GM11168 (cell line): Measurements from ENCODE around the gene SMAD6.

ENCODE experiments used
- in situ Hi-C: fragments of 300-500 bp; cut with MboI; formaldehyde crosslinking; loops from one replicate; pipeline ENCODE4 v1.12.0; 2022; ENCODE audit warnings: low sequenced_read_pairs; ENCODE audit not compliant: unreplicated experiment

The SMAD6 gene

DNA sequence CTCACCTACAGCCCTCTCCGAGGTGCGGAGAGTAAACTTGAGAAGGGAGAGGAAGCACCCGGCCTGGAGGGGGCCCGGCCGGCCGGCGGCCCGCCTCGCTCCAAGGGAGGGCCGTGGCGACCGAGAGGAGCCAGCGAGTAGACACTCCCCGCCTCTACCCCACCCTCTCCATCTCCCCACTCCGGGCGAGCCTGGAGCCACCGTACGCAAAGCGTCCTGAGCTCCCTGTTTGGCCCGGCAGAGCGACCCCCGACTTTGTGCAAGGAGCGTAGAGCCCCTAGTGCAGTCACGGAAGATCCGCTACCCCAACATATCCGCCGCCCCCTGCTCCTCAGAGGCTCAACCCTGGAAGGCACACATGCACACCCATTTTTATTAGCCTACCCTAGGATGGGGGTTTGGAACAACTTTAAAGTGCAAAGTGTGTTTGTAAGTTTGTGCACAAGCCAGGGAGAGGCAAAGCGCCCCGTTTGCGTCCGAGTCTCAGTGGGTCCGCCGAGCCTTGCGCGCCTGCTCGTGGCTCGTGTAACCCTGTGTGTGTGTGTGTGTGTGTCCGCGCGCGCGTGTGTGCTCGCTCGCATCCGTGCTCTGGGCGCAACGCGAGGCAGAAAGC lies 508 bp upstream of the SMAD6 start:
- in situ Hi-C loops, result no loop called here

GRCh38 chr15:66702787-66703539 lies 927 bp downstream of the SMAD6 start:
- in situ Hi-C loops, result no loop called here

DNA sequence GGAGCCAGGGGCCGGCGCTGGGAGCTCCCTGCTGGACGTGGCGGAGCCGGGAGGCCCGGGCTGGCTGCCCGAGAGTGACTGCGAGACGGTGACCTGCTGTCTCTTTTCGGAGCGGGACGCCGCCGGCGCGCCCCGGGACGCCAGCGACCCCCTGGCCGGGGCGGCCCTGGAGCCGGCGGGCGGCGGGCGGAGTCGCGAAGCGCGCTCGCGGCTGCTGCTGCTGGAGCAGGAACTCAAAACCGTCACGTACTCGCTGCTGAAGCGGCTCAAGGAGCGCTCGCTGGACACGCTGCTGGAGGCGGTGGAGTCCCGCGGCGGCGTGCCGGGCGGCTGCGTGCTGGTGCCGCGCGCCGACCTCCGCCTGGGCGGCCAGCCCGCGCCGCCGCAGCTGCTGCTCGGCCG lies 1.5 kb downstream of the SMAD6 start:
- in situ Hi-C loops, result no loop called here

GRCh38 chr15:66704019-66704802 lies 2.2 kb downstream of the SMAD6 start:
- in situ Hi-C loops, result no loop called here

DNA sequence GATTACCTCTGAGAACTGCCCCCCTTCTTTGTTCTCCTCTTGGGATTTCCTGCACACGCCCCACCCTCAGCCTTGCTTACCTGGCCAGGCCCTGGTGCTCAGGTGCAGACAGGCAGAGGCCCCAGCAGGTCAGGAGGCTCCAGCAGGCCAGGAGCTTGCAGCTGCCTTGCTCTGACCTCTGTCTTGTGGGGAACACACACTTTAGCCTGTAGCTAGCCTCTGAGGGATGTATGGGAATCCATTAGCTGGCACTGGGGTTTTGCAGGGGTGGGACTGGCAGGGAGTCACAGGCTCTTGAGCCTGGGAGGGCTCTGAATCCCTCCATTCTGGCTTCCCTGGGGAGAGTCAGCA lies 2.7 kb downstream of the SMAD6 start:
- in situ Hi-C loops, result no loop called here

DNA sequence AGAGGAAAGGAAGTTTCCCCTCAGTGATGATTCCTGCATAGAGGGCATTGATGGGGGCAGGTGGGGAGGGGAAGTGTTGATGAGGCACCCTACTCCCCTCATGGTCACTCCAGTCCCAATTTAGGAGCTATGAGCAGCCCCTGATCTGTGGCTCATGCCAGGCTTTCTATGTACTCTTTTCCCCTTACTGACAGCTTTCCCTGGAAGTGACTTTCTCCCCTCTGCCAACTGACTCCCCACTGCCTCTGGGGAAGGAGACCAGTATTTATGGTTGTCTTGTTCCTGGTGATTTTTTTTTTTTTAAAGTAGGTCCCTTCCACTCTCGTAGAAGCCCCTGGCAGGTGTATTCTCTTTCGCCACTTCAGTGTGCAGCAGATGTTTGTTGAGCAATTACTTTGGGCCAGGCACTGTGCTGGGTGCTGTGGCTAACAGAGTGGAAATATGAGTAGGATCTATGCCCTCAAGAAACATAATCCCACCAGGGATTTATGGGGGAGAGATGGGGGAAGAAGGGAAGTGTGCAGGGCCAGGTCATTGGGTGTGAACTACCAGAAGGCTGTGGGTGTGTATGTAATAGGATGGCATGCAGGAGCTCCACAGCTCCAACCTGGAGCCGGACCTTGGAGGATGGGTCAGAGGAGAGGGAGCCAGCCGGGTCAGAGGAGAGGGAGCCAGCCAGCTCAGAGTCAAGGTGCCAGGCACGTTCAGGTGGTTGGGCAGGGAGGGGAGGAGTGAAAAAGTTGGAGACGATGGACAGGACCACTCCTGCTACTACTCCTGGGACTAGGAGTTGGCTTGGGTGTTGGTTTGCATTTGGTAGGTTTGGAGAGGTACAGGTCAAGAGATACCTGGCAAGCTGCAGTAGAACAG lies 3.5 kb downstream of the SMAD6 start:
- in situ Hi-C loops, result no loop called here

GRCh38 chr15:66706225-66706732 lies 4.2 kb downstream of the SMAD6 start:
- in situ Hi-C loops, result no loop called here

DNA sequence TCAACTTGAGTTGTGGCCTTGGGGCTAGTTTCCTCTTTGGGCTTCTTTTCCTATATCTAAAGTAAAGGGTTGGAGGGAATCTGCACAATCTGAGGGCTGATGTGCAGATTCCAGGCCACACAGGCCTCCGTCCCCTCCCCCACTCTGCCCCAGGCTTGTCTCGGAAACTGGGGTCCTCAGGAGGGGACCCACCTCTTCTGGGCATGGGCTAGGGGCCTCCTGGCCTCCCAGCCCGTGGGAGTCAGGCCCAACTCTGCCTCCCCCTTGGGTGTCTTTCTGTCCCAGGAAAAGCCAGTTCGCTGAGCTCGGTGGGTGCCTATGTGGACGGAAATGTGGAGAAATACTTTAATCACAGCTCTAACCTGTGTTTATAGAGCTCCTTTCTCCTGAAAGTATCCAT lies 4.8 kb downstream of the SMAD6 start:
- in situ Hi-C loops, result no loop called here

DNA sequence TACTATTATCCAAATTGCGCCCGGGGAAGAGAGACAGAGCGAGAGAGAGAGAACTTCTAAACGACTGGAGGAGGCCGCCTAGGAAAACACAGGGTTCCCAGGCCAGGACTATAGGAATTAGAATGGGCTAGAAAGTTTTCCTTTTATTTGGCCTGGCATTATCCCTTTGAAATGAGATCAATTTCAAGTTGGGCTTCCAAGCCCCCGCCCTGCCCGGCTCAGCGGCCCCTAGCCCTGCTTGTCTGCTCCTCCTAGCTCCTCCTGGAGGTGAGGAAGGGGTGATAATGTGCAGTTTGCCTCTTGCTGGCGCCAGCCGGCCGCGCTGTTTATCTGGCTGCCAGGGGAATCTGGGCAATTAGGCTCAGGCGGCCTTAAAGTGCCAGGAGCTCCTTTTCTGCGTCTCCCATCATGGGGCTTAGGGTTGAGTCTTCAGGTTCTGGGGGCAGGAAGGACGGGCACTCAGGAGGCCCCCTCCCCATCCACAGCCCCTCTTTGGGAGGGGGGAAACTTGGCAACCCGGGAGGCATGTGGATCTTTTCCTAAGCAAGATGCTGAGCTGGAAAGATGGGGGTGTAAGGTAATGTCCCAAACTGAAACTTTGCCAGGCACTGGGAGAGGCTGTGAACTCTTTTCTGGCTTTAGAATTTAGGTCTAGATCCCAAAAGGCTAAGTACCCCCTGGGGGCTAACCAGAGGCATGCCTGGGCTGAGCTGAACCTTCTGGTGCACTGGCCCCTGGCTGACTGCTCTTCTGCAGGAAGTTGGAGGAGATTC lies 5.5 kb downstream of the SMAD6 start:
- in situ Hi-C loops, result no loop called here

- in situ Hi-C loops, result no loop called here
Observed at GRCh38 chr15:66708389-66708788, 6.4 kb downstream of the SMAD6 start.

GRCh38 chr15:66709884-66710283 lies 7.8 kb downstream of the SMAD6 start:
- in situ Hi-C loops, result no loop called here

GRCh38 chr15:66711260-66711659 lies 9.2 kb downstream of the SMAD6 start:
- in situ Hi-C loops, result no loop called here

- in situ Hi-C loops, result no loop called here
Observed at GRCh38 chr15:66711862-66712261, 9.8 kb downstream of the SMAD6 start.

GRCh38 chr15:66713843-66714508 lies 11.9 kb downstream of the SMAD6 start:
- in situ Hi-C loops, result no loop called here

GRCh38 chr15:66714543-66714981 lies 12.5 kb downstream of the SMAD6 start:
- in situ Hi-C loops, result no loop called here

- in situ Hi-C loops, result no loop called here
Observed at GRCh38 chr15:66715181-66715624, 13.2 kb downstream of the SMAD6 start.

DNA sequence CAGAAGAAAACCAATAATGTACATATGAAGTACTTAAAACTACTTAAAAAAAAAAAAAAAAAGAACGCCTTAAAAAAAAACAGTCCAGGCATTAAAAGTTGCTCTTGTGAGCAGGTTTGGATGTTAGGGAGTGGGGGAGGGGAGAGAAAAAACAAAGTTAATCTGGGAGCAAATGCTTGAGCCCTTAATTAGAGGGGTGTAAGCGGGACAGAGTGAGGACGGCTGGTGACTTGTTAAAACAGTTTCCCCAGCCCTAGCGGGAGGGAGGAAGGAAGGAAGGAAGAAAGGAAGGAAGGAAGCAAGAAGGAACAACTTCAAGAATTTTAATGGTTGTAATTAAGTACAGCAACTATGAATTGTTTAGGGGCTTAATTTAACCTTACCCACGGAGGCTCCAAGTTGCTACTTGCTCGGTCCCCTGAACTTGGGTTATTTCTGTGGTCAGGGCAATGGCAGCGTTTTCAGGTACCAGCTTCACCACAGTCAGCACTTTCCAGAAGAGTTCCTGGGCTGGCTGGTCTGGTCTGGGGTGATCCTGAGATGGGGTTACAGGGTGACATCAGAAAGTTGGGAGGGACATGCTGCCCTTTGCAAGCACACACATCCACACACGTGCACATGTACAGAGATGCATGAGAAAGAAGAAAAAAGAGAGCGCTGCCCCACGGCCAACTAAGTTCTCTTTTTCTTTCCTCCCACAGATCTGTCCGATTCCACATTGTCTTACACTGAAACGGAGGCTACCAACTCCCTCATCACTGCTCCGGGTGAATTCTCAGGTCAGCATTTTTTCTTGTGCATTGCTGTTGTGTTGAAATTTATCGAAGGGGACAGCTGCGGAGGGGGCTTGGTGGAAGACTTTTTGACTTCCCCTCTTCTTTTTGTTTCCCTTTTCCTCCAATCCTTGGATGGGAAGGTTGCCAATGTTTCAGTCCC lies 14.0 kb downstream of the SMAD6 start:
- in situ Hi-C loops, result no loop called here

GRCh38 chr15:66716656-66717020 lies 14.6 kb downstream of the SMAD6 start:
- in situ Hi-C loops, result no loop called here
